Measurements from ENCODE around the gene ZNF511. TPM values are rescaled to one million over a fixed set of nuclear protein-coding genes. Genes with fewer than 3 reads are reported as not detected.
"Not testable (repeated sequence)": the region's sequence is repeated elsewhere in the genome, so short reads cannot be mapped to it uniquely, and the experiment has no call there.

Gene ZNF511
- total and polyA plus RNA-seq, 7 experiments from 2014 or later: 29.6 to 88.1 (median 38.8) TPM

DNA sequence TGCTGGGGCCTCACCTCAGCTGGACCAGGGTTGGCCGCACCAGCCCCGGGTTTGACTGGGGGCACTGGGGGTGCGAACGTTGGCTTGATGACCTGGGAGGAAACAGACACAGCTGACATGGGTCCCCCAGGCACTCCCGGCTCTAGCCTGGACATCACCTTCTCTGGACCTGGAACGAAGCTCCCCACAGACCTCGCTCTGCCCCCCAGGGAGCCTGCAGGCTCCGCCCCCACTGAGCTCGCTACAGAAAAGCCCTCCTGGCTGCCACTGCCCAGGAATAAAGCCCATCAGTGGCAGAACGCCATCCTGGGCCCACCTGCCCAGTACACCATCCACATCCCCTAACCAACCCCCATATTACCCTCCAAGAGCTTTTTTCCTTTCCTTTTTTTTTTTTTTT lies 45.0 kb upstream of the ZNF511 start:
- H3K36me3 ChIP-seq (ENCODE audit: control insufficient read depth in 2 of 3, insufficient read depth in 3 of 3, low read length in 3 of 3): peaks cover 0 to 18% (median 0%) of the 10 kb centered on the region in 3 experiments
- Mint-ChIP-seq H3K9me3 (no peaks in the 10 kb centered on the region), H3K36me3 (peaks cover 0 to 14% (median 0%) of the 10 kb centered on the region in 5 donors), H3K27ac (peak overlapping the region in 6 of 9 donors; percentile 28 to 86 (median 67)), H3K4me1 (peaks cover 44 to 65% (median 57%) of the 10 kb centered on the region in 7 donors), H3K27me3 (peaks cover 0 to 2% (median 0%) of the 10 kb centered on the region in 5 donors), H3K4me3 (peak overlapping the region in 8 of 10 donors; percentile 34 to 81 (median 60))
- H3K27me3 ChIP-seq (ENCODE audit: control insufficient read depth in 2 of 2, insufficient read depth in 2 of 2, low read length in 2 of 2): no peaks in the 10 kb centered on the region
- no peaks in the 10 kb centered on the region for H3K9me3 ChIP-seq (ENCODE audit: control insufficient read depth in 2 of 3, low read length in 3 of 3)
- peak overlapping the region; percentile 31 for H3K27ac ChIP-seq (ENCODE audit: low read depth, low read length)
- ChIA-PET CTCF (interaction anchor here (0.7 to 1.2 kb wide), 4 partner anchors 8 to 66 kb away, joined by 3 to 5 read pairs (median 4); no protein-coding TSS in a partner anchor), POLR2A (interaction anchor here (0.7 to 6.5 kb wide), 3 partner anchors 11 to 19 kb away, joined by 3 to 37 read pairs (median 4); partner anchors contain the start of gene ADAM8)
- H3K4me1 ChIP-seq (ENCODE audit: control insufficient read depth in 2 of 2, insufficient read depth in 2 of 2, low read length in 2 of 2): peaks cover 36 to 50% of the 10 kb centered on the region in 2 donors
- DNase-seq (no peak), ATAC-seq (no peak)
- intact Hi-C loops (cut with micrococcal nuclease): loop anchor here (1.0 to 5.0 kb wide), 8 partner anchors 12 to 1361 kb away; partner anchors contain the start of genes ECHS1 (in 2 of the 2), MTG1 (in 2 of the 2), INPP5A (in 1 of the 2) and PPP2R2D (in 1 of the 2)
- no peak overlapping the region for H3K4me3 ChIP-seq (ENCODE audit: low read length)

DNA sequence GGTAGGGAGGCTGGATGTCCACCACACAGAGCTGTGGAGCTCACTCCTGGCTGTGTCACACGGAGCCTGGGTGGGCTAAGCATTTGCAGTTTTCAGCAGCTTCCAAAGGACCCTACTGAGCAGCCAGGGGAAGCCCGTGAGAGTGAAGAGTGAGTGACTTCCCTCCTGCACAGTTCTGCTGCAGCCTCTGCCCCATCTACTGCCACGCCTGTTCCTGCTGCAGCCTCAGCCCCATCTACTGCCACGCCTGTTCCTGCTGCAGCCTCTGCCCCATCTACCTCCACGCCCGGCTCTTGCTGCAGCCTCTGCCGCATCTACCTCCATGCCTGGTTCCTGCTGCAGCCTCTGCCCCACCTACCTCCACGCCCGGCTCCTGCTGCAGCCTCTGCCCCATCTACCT lies 44.3 kb upstream of the ZNF511 start:
- H3K4me1 Mint-ChIP-seq: peaks cover 40 to 58% (median 51%) of the 10 kb centered on the region in 7 donors
- H3K4me3 Mint-ChIP-seq: peak overlapping the region; percentile 45 to 81 (median 69)
- intact Hi-C loops (cut with micrococcal nuclease): loop anchor here (1.0 to 5.0 kb wide), 7 partner anchors 11 to 1362 kb away; partner anchors contain the start of genes ECHS1 (in 2 of the 2), MTG1 (in 2 of the 2), INPP5A (in 1 of the 2) and PPP2R2D (in 1 of the 2)
- ATAC-seq: peak; percentile 34
- H3K27ac Mint-ChIP-seq: peak overlapping the region; percentile 28 to 86 (median 51)
- H3K36me3 ChIP-seq (ENCODE audit: control insufficient read depth in 2 of 3, insufficient read depth in 3 of 3, low read length in 3 of 3): peaks cover 0 to 26% (median 0%) of the 10 kb centered on the region in 3 experiments
- H3K9me3 Mint-ChIP-seq: no peaks in the 10 kb centered on the region
- ChIA-PET CTCF (interaction anchor here (0.7 to 1.2 kb wide), 4 partner anchors 11 to 821 kb away, joined by 3 to 6 read pairs (median 4); no protein-coding TSS in a partner anchor), POLR2A (interaction anchor here (0.7 to 6.5 kb wide), 5 partner anchors 10 to 126 kb away, joined by 3 to 37 read pairs (median 3); partner anchors contain the start of gene ADAM8)
- peaks cover 28 to 42% of the 10 kb centered on the region in 2 donors for H3K4me1 ChIP-seq (ENCODE audit: control insufficient read depth in 2 of 2, insufficient read depth in 2 of 2, low read length in 2 of 2)
- no peaks in the 10 kb centered on the region for H3K9me3 ChIP-seq (ENCODE audit: control insufficient read depth in 2 of 3, low read length in 3 of 3)
- peak overlapping the region; percentile 60 for H3K27ac ChIP-seq (ENCODE audit: low read depth, low read length)
- H3K27me3 ChIP-seq (ENCODE audit: control insufficient read depth in 2 of 2, insufficient read depth in 2 of 2, low read length in 2 of 2): no peaks in the 10 kb centered on the region
- DNase-seq: peak in 6 of 9 donors; percentile 43 to 63 (median 60)
- peaks cover 0 to 14% (median 0%) of the 10 kb centered on the region in 5 donors for H3K36me3 Mint-ChIP-seq
- H3K4me3 ChIP-seq (ENCODE audit: low read length): peak overlapping the region; percentile 30
- H3K27me3 Mint-ChIP-seq: no peaks in the 10 kb centered on the region

DNA sequence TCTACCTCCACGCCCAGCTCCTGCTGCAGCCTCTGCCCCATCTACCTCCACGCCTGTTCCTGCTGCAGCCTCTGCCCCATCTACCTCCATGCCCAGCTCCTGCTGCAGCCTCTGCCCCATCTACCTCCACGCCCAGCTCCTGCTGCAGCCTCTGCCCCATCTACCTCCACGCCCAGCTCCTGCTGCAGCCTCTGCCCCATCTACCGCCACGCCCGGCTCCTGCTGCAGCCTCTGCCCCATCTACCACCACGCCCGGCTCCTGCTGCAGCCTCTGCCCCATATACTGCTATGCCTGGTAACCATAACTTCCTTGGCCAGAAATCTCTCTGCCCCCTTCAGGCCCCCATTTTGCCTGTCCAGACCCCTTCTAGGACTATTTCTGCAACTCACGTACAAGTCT lies 43.7 kb upstream of the ZNF511 start:
- Histone ChIP-seq H3K4me1 (ENCODE audit: control insufficient read depth in 2 of 2, insufficient read depth in 2 of 2, low read length in 2 of 2) (peaks cover 22 to 36% of the 10 kb centered on the region in 2 donors), H3K36me3 (ENCODE audit: control insufficient read depth in 2 of 3, insufficient read depth in 3 of 3, low read length in 3 of 3) (peaks cover 0 to 32% (median 0%) of the 10 kb centered on the region in 3 experiments), H3K27ac (ENCODE audit: low read depth, low read length) (peak overlapping the region; percentile 12)
- DNase-seq; H3K9me3 ChIP-seq (ENCODE audit: control insufficient read depth in 2 of 3, low read length in 3 of 3); intact Hi-C loops (cut with micrococcal nuclease); ATAC-seq; H3K9me3 Mint-ChIP-seq; H3K27me3 Mint-ChIP-seq; H3K27me3 ChIP-seq (ENCODE audit: control insufficient read depth in 2 of 2, insufficient read depth in 2 of 2, low read length in 2 of 2); H3K4me3 ChIP-seq (ENCODE audit: low read length): not testable (repeated sequence)
- H3K27ac Mint-ChIP-seq: peak overlapping the region in 8 of 9 donors; percentile 18 to 74 (median 64)
- ChIA-PET CTCF (interaction anchor here (0.7 kb wide), 1 partner anchor 822 kb away, joined by 6 read pairs; no protein-coding TSS in a partner anchor), POLR2A (interaction anchor here (1.0 to 6.5 kb wide), 2 partner anchors 10 to 125 kb away, joined by 3 to 37 read pairs; partner anchors contain the start of gene ADAM8)
- H3K36me3 Mint-ChIP-seq: peaks cover 0 to 14% (median 0%) of the 10 kb centered on the region in 5 donors
- peaks cover 34 to 52% (median 45%) of the 10 kb centered on the region in 7 donors for H3K4me1 Mint-ChIP-seq
- peak overlapping the region in 7 of 10 donors; percentile 20 to 77 (median 47) for H3K4me3 Mint-ChIP-seq

DNA sequence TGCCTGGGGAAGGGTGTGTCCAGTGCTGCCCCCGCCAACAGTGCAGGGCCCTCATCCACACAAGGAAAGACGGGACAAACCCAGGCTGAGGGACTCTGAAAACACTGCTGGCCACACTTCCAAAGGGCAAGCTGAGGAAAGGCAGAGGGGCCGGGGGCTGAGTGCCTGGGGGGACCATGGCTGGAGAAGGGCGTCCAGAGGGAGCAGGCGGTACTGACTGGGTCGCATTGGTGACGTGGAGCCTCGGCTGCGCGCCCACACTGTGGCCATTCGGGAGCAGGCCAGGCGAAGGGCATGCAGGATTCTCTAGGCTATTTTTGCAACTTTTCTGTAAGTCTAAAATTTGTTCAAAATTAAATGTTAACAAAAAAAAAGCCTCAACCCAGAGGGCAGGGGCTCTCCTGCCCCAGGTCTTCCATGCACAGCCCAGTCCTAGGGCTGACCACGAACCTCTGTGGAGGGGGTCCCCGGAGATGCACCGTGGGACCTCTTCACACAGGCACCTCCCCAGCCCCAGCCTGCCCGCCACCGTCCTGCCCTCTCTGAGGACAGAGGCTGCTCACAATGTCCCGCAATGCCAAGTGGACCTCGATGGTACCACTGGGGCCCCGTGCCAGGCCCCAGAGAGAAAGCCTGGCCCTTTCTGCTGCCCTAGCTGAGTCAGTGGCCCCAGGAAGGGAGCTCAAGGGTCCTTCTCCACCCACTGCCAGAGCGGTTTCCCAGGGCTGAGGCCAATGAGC lies 42.5 kb upstream of the ZNF511 start:
- Mint-ChIP-seq H3K27ac (peak overlapping the region in 5 of 9 donors; percentile 40 to 62 (median 42)), H3K9me3 (no peaks in the 10 kb centered on the region), H3K4me1 (peaks cover 26 to 41% (median 35%) of the 10 kb centered on the region in 7 donors), H3K27me3 (no peaks in the 10 kb centered on the region), H3K36me3 (peaks cover 0 to 14% (median 0%) of the 10 kb centered on the region in 5 donors), H3K4me3 (no peak overlapping the region)
- CTCF ChIA-PET: no interaction called here
- DNase-seq (no peak), ATAC-seq (no peak)
- H3K27me3 ChIP-seq (ENCODE audit: control insufficient read depth in 2 of 2, insufficient read depth in 2 of 2, low read length in 2 of 2): no peaks in the 10 kb centered on the region
- H3K9me3 ChIP-seq (ENCODE audit: control insufficient read depth in 2 of 3, low read length in 3 of 3): no peaks in the 10 kb centered on the region
- H3K36me3 ChIP-seq (ENCODE audit: control insufficient read depth in 2 of 3, insufficient read depth in 3 of 3, low read length in 3 of 3): peaks cover 0 to 44% (median 0%) of the 10 kb centered on the region in 3 experiments
- intact Hi-C loops (cut with micrococcal nuclease): no loop called here
- H3K4me1 ChIP-seq (ENCODE audit: control insufficient read depth in 2 of 2, insufficient read depth in 2 of 2, low read length in 2 of 2): peaks cover 22 to 27% of the 10 kb centered on the region in 2 donors
- H3K27ac ChIP-seq (ENCODE audit: low read depth, low read length): peak overlapping the region; percentile 35
- POLR2A ChIA-PET: interaction anchor here (0.6 kb wide), 1 partner anchor 130 kb away, joined by 5 read pairs; no protein-coding TSS in a partner anchor
- H3K4me3 ChIP-seq (ENCODE audit: low read length): no peak overlapping the region

DNA sequence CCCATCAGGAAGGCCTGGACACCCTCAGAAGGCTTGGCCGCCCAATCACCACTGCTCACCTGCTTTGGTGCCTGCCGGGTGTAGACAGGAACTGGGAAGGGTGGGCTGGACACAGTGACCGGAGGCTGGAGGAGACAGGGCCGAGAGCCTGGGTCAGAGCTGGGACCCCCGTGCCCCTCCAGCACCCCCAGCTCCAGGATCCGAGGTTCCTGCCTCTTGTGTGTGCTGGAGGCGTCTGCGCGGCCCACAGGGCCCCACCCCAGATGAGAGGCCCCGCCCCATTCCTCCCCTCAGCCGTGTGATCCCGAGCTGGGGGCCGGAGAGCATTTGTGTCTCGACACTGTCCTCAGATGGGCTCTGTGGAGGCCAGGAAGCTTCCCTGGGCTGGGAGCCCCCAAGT lies 41.4 kb upstream of the ZNF511 start:
- H3K4me1 Mint-ChIP-seq: peaks cover 22 to 37% (median 32%) of the 10 kb centered on the region in 7 donors
- CTCF ChIA-PET: interaction anchor here (0.5 kb wide), 1 partner anchor 124 kb away, joined by 3 read pairs; no protein-coding TSS in a partner anchor

DNA sequence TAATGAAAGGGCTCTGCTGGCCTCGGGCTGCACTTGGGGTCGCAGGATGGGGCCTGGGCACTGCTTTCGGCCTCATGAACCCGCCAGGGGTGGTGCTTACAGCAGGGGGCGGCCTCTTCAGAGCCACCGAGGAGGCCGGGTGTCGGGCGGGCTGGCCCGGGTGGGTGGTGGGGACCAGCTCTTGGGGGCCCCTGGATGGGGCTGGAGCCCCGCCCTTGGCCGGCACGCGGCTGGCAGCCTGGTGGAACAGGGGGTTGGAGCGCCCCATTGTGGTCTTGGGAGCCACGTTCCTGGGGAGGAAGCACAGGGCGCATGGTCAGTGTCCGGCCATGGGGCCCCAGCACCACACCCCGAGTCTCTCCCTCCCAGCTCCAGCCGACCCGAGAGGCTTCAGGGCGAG lies 40.9 kb upstream of the ZNF511 start:
- no peak overlapping the region for H3K27ac Mint-ChIP-seq
- no peaks in the 10 kb centered on the region for H3K27me3 Mint-ChIP-seq
- Histone ChIP-seq H3K4me3 (ENCODE audit: low read length) (no peak overlapping the region), H3K27ac (ENCODE audit: low read depth, low read length) (no peak overlapping the region), H3K4me1 (ENCODE audit: control insufficient read depth in 2 of 2, insufficient read depth in 2 of 2, low read length in 2 of 2) (peaks cover 16 to 20% of the 10 kb centered on the region in 2 donors), H3K36me3 (ENCODE audit: control insufficient read depth in 2 of 3, insufficient read depth in 3 of 3, low read length in 3 of 3) (peaks cover 0 to 58% (median 0%) of the 10 kb centered on the region in 3 experiments), H3K9me3 (ENCODE audit: control insufficient read depth in 2 of 3, low read length in 3 of 3) (no peaks in the 10 kb centered on the region), H3K27me3 (ENCODE audit: control insufficient read depth in 2 of 2, insufficient read depth in 2 of 2, low read length in 2 of 2) (no peaks in the 10 kb centered on the region)
- H3K9me3 Mint-ChIP-seq: no peaks in the 10 kb centered on the region
- ATAC-seq (no peak), DNase-seq (no peak)
- peaks cover 19 to 32% (median 27%) of the 10 kb centered on the region in 7 donors for H3K4me1 Mint-ChIP-seq
- intact Hi-C loops (cut with micrococcal nuclease): no loop called here
- no peak overlapping the region for H3K4me3 Mint-ChIP-seq
- ChIA-PET POLR2A (interaction anchor here (0.8 to 1.5 kb wide), 2 partner anchors 11 to 45 kb away, joined by 3 to 7 read pairs; no protein-coding TSS in a partner anchor), CTCF (no interaction called here)
- H3K36me3 Mint-ChIP-seq: peaks cover 0 to 16% (median 0%) of the 10 kb centered on the region in 5 donors

More for the DNA sequence above, 41.4 kb upstream of the ZNF511 start:
- DNase-seq (no peak), ATAC-seq (no peak)
- no peak overlapping the region for H3K27ac Mint-ChIP-seq
- POLR2A ChIA-PET: interaction anchor here (0.8 to 1.5 kb wide), 2 partner anchors 10 to 46 kb away, joined by 3 to 7 read pairs; no protein-coding TSS in a partner anchor
- no peak overlapping the region for H3K4me3 Mint-ChIP-seq
- Histone ChIP-seq H3K27ac (ENCODE audit: low read depth, low read length) (no peak overlapping the region), H3K36me3 (ENCODE audit: control insufficient read depth in 2 of 3, insufficient read depth in 3 of 3, low read length in 3 of 3) (peaks cover 0 to 53% (median 0%) of the 10 kb centered on the region in 3 experiments), H3K9me3 (ENCODE audit: control insufficient read depth in 2 of 3, low read length in 3 of 3) (no peaks in the 10 kb centered on the region), H3K4me3 (ENCODE audit: low read length) (no peak overlapping the region), H3K4me1 (ENCODE audit: control insufficient read depth in 2 of 2, insufficient read depth in 2 of 2, low read length in 2 of 2) (peaks cover 19 to 25% of the 10 kb centered on the region in 2 donors), H3K27me3 (ENCODE audit: control insufficient read depth in 2 of 2, insufficient read depth in 2 of 2, low read length in 2 of 2) (no peaks in the 10 kb centered on the region)
- H3K36me3 Mint-ChIP-seq: peaks cover 0 to 16% (median 0%) of the 10 kb centered on the region in 5 donors
- H3K9me3 Mint-ChIP-seq: no peaks in the 10 kb centered on the region
- intact Hi-C loops (cut with micrococcal nuclease): no loop called here
- H3K27me3 Mint-ChIP-seq: no peaks in the 10 kb centered on the region
